ENCODE measurements around the gene MACROD2. TPM values are rescaled to one million over a fixed set of nuclear protein-coding genes. Genes with fewer than 3 reads are reported as not detected.

MACROD2 gene
- total and polyA plus RNA-seq, 11 donors, result 0.54 to 5.4 (median 2.4) TPM

GRCh38 chr20:15623215-15623614, 1627.9 kb downstream of the MACROD2 start:
- intact Hi-C loops (cut with DNase I), result no loop called here
- WGBS, 4 donors, result 91 to 99% (median 92%) methylated on average over 2 of the region's 2 CpGs
- H3K9me3 ChIP-seq, result no peaks in the 10 kb centered on the region
- H3K27ac ChIP-seq, result no peak overlapping the region
- H3K4me3 ChIP-seq, result no peak overlapping the region
- DNase-seq, result no peak
- H3K27me3 ChIP-seq, result no peaks in the 10 kb centered on the region
- TF ChIP-seq POLR2A (IDR thresholded peaks at IDR 0.05), result no peak
- no peak for TF ChIP-seq CTCF (IDR thresholded peaks at IDR 0.05)
- ATAC-seq, result no peak
- no peaks in the 10 kb centered on the region for H3K36me3 ChIP-seq
- no peaks in the 10 kb centered on the region for H3K4me1 ChIP-seq

- DNase-seq, result no peak
- 78 to 90% (median 82%) methylated on average over 2 of the region's 2 CpGs for WGBS, 4 donors
- H3K36me3 ChIP-seq, result no peaks in the 10 kb centered on the region
- no peaks in the 10 kb centered on the region for H3K27me3 ChIP-seq
- H3K4me1 ChIP-seq, result no peaks in the 10 kb centered on the region
- no peak overlapping the region for H3K4me3 ChIP-seq
- intact Hi-C loops (cut with DNase I), result no loop called here
- TF ChIP-seq CTCF (IDR thresholded peaks at IDR 0.05) (no peak), POLR2A (IDR thresholded peaks at IDR 0.05) (no peak)
- no peaks in the 10 kb centered on the region for H3K9me3 ChIP-seq
- ATAC-seq, result no peak
- no peak overlapping the region for H3K27ac ChIP-seq
Observed at GRCh38 chr20:15625981-15626380, 1630.7 kb downstream of the MACROD2 start.

GRCh38 chr20:15627089-15627488, 1631.8 kb downstream of the MACROD2 start:
- WGBS, 4 donors, result 60 to 97% (median 61%) methylated on average over 3 of the region's 3 CpGs
- no peak overlapping the region for H3K4me3 ChIP-seq

GRCh38 chr20:15627501-15627903, 1632.2 kb downstream of the MACROD2 start:
- no peak overlapping the region for H3K4me3 ChIP-seq
- H3K27ac ChIP-seq, result no peak overlapping the region
- no peaks in the 10 kb centered on the region for H3K27me3 ChIP-seq
- intact Hi-C loops (cut with DNase I), result no loop called here
- no peaks in the 10 kb centered on the region for H3K36me3 ChIP-seq
- TF ChIP-seq POLR2A (IDR thresholded peaks at IDR 0.05), result no peak
- TF ChIP-seq CTCF (IDR thresholded peaks at IDR 0.05), result no peak
- no peak for DNase-seq
- ATAC-seq, result no peak
- H3K9me3 ChIP-seq, result no peaks in the 10 kb centered on the region
- no peaks in the 10 kb centered on the region for H3K4me1 ChIP-seq

More at GRCh38 chr20:15627089-15627488, 1631.8 kb downstream of the MACROD2 start:
- Histone ChIP-seq H3K4me1 (no peaks in the 10 kb centered on the region), H3K27me3 (no peaks in the 10 kb centered on the region), H3K36me3 (no peaks in the 10 kb centered on the region), H3K27ac (no peak overlapping the region), H3K9me3 (no peaks in the 10 kb centered on the region)
- no peak for DNase-seq
- intact Hi-C loops (cut with DNase I), result no loop called here
- no peak for ATAC-seq
- TF ChIP-seq POLR2A (IDR thresholded peaks at IDR 0.05) (no peak), CTCF (IDR thresholded peaks at IDR 0.05) (no peak)
